Renal cortical epithelial cell (primary cell): ENCODE data around the gene ICE2. TPM values are rescaled to one million over a fixed set of nuclear protein-coding genes. Genes with fewer than 3 reads are reported as not detected.
A peak's percentile ranks its signal among the peaks of the same experiment; 100 is the strongest.

ENCODE experiments used
- DNase-seq: peaks from one replicate; pipeline ENCODE4 v3.0.0-alpha.2; 2011; ENCODE audit warnings: low read depth
- total RNA-seq: library from RNA; depleted of rRNA; stranded (reverse); fragments of >200 nt; gene quantifications from 2 replicates; pipeline ENCODE4 v1.2.3, GENCODE V29; 2014

Gene ICE2
- 15.5 and 52.8 TPM in 2 replicates for total RNA-seq

GRCh38 chr15:60478566-60479360 is at the start of gene ICE2:
ICE2 (minus strand) TSS chr15:60479142; CDS start chr15:60477977, 1,165 bp downstream.
- peak; percentile 84 for DNase-seq

- peak; percentile 54 for DNase-seq
Measured at GRCh38 chr15:60528530-60528929, 49.6 kb upstream of the ICE2 start.

GRCh38 chr15:60527456-60527855 is 48.5 kb upstream of the ICE2 start:
- no peak for DNase-seq

GRCh38 chr15:60526127-60526616 is 47.2 kb upstream of the ICE2 start:
- no peak for DNase-seq

- DNase-seq, result no peak
Measured at GRCh38 chr15:60525341-60526039, 46.5 kb upstream of the ICE2 start.

- DNase-seq, result no peak
Measured at GRCh38 chr15:60523056-60523455, 44.1 kb upstream of the ICE2 start.

GRCh38 chr15:60520825-60521368 is 42.0 kb upstream of the ICE2 start:
- peak; percentile 60 for DNase-seq

GRCh38 chr15:60520013-60520824 is 41.3 kb upstream of the ICE2 start:
- peak; percentile 57 for DNase-seq

GRCh38 chr15:60519218-60519617 is 40.3 kb upstream of the ICE2 start:
- DNase-seq, result no peak

GRCh38 chr15:60518511-60518910 is 39.6 kb upstream of the ICE2 start:
- DNase-seq, result no peak

GRCh38 chr15:60514261-60514881 is 35.4 kb upstream of the ICE2 start:
- no peak for DNase-seq

GRCh38 chr15:60513676-60514075 is 34.7 kb upstream of the ICE2 start:
- no peak for DNase-seq

GRCh38 chr15:60512937-60513336 is 34.0 kb upstream of the ICE2 start:
- no peak for DNase-seq

- no peak for DNase-seq
Measured at GRCh38 chr15:60511351-60512031, 32.5 kb upstream of the ICE2 start.

GRCh38 chr15:60510006-60510405 is 31.1 kb upstream of the ICE2 start:
- no peak for DNase-seq

GRCh38 chr15:60509470-60509869 is 30.5 kb upstream of the ICE2 start:
- DNase-seq, result no peak

GRCh38 chr15:60508442-60508841 is 29.5 kb upstream of the ICE2 start:
- no peak for DNase-seq

GRCh38 chr15:60507596-60508424 is 28.9 kb upstream of the ICE2 start:
- DNase-seq, result peak; percentile 74

- no peak for DNase-seq
Measured at GRCh38 chr15:60496853-60497252, 17.9 kb upstream of the ICE2 start.

- DNase-seq, result no peak
Measured at GRCh38 chr15:60494108-60494507, 15.2 kb upstream of the ICE2 start.
